ENCODE measurements around the gene WDR87. TPM values are rescaled to one million over a fixed set of nuclear protein-coding genes. Genes with fewer than 3 reads are reported as not detected.

Gene WDR87
- total RNA-seq, 1 donor, result not detected

DNA sequence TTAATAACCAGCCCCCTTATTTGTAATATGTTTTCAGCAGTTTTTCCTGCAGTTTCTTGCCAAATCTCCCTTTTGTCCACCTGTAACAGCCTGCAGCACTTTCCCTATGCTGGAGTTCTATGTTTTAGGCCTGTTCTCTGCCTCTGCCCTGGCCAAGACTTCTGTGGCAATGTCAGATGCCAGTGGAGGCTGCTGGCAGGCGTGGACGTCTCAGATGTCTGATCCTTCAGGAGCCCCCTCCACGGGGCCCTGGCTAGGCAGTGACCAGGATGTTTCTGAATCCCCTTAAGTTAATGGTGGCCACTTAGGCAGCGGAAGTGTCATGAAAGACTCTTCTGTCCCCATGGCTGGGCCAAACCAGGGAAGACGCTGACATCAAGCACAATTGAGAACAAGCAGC, 41.4 kb upstream of the WDR87 start:
- H3K79me2 ChIP-seq (ENCODE audit: insufficient read depth, low read length), result peaks cover 94% of the 10 kb centered on the region
- H3K4me2 ChIP-seq (ENCODE audit: insufficient read depth, low read length), result no peak overlapping the region
- no peak overlapping the region for H2AFZ ChIP-seq (ENCODE audit: low read length)
- H4K20me1 ChIP-seq (ENCODE audit: insufficient read depth, low read length), result peaks cover 6% of the 10 kb centered on the region
- H3K4me1 ChIP-seq (ENCODE audit: insufficient read depth, low read length), result peaks cover 9% of the 10 kb centered on the region
- no peaks in the 10 kb centered on the region for H3K9me3 ChIP-seq (ENCODE audit: low read depth, low read length)
- no peaks in the 10 kb centered on the region for H3K27me3 ChIP-seq (ENCODE audit: insufficient read depth, low read length)
- DNase-seq (ENCODE audit: insufficient read length, low spot score, missing footprints), result no peak
- no peak overlapping the region for H3K27ac ChIP-seq (ENCODE audit: low read depth, low read length)
- peaks cover 6% of the 10 kb centered on the region for H3K36me3 ChIP-seq (ENCODE audit: insufficient read depth, low read length)
- H3K4me3 ChIP-seq (ENCODE audit: insufficient read depth, low read length), result no peak overlapping the region
- TF ChIP-seq, protein P1, sequence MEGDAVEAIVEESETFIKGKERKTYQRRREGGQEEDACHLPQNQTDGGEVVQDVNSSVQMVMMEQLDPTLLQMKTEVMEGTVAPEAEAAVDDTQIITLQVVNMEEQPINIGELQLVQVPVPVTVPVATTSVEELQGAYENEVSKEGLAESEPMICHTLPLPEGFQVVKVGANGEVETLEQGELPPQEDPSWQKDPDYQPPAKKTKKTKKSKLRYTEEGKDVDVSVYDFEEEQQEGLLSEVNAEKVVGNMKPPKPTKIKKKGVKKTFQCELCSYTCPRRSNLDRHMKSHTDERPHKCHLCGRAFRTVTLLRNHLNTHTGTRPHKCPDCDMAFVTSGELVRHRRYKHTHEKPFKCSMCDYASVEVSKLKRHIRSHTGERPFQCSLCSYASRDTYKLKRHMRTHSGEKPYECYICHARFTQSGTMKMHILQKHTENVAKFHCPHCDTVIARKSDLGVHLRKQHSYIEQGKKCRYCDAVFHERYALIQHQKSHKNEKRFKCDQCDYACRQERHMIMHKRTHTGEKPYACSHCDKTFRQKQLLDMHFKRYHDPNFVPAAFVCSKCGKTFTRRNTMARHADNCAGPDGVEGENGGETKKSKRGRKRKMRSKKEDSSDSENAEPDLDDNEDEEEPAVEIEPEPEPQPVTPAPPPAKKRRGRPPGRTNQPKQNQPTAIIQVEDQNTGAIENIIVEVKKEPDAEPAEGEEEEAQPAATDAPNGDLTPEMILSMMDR (IDR thresholded peaks at IDR 0.05; ENCODE audit: extremely low read depth, low read depth, low read length), result no peak

DNA sequence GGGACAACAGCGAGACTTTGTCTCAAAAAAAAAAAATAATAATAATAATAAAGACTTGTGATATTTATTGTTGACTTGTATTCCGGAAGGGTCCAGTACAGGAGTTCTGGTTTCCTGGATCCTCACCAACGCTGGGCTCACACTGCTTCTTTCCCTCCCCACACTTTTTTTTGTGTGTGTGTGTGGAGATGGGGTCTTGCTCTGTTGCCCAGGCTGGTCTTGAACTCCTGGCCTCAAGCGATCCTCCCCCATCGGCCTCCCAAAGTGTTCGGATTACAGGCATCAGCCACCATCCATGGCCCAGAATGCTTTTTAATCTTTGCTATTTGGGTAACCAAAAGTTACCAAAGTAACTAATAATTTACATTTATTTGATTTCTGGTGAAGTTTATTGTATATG, 39.7 kb upstream of the WDR87 start:
- TF ChIP-seq, protein P1 (IDR thresholded peaks at IDR 0.05; ENCODE audit: extremely low read depth, low read depth, low read length), result no peak
- H2AFZ ChIP-seq (ENCODE audit: low read length), result no peak overlapping the region
- H4K20me1 ChIP-seq (ENCODE audit: insufficient read depth, low read length), result peaks cover 10% of the 10 kb centered on the region
- H3K36me3 ChIP-seq (ENCODE audit: insufficient read depth, low read length), result peaks cover 13% of the 10 kb centered on the region
- no peak overlapping the region for H3K27ac ChIP-seq (ENCODE audit: low read depth, low read length)
- H3K4me1 ChIP-seq (ENCODE audit: insufficient read depth, low read length), result peaks cover 4% of the 10 kb centered on the region
- H3K79me2 ChIP-seq (ENCODE audit: insufficient read depth, low read length), result peaks cover 96% of the 10 kb centered on the region
- no peak overlapping the region for H3K4me2 ChIP-seq (ENCODE audit: insufficient read depth, low read length)
- H3K9me3 ChIP-seq (ENCODE audit: low read depth, low read length), result no peaks in the 10 kb centered on the region
- H3K27me3 ChIP-seq (ENCODE audit: insufficient read depth, low read length), result no peaks in the 10 kb centered on the region
- DNase-seq (ENCODE audit: insufficient read length, low spot score, missing footprints), result no peak
- H3K4me3 ChIP-seq (ENCODE audit: insufficient read depth, low read length), result no peak overlapping the region

DNA sequence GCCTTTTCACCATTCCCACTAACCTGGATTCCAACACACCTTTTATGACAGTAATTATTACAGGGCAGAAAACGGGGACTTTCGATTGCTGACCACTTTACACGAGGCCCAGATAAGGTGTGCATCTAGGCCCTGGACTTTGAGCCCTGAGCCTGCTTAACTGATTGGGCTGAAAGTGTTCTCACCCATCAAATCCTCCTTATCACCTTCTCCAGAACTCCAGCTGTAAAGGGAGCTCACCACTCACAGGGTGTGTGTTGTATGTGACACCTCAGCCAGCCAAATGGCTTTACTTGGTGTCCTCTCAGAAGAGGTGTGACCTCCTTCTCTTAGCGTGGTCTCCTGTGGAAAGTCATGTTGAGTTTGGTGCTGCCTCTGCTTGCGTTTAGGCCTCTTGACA, 37.1 kb upstream of the WDR87 start:
- Histone ChIP-seq H3K4me1 (ENCODE audit: insufficient read depth, low read length) (no peaks in the 10 kb centered on the region), H4K20me1 (ENCODE audit: insufficient read depth, low read length) (peaks cover 7% of the 10 kb centered on the region), H3K36me3 (ENCODE audit: insufficient read depth, low read length) (peaks cover 13% of the 10 kb centered on the region), H3K27me3 (ENCODE audit: insufficient read depth, low read length) (no peaks in the 10 kb centered on the region), H3K79me2 (ENCODE audit: insufficient read depth, low read length) (peaks cover 97% of the 10 kb centered on the region), H2AFZ (ENCODE audit: low read length) (no peak overlapping the region), H3K4me3 (ENCODE audit: insufficient read depth, low read length) (no peak overlapping the region), H3K9me3 (ENCODE audit: low read depth, low read length) (no peaks in the 10 kb centered on the region), H3K4me2 (ENCODE audit: insufficient read depth, low read length) (no peak overlapping the region), H3K27ac (ENCODE audit: low read depth, low read length) (no peak overlapping the region)
- DNase-seq (ENCODE audit: insufficient read length, low spot score, missing footprints), result no peak
- TF ChIP-seq, protein P1 (IDR thresholded peaks at IDR 0.05; ENCODE audit: extremely low read depth, low read depth, low read length), result no peak

DNA sequence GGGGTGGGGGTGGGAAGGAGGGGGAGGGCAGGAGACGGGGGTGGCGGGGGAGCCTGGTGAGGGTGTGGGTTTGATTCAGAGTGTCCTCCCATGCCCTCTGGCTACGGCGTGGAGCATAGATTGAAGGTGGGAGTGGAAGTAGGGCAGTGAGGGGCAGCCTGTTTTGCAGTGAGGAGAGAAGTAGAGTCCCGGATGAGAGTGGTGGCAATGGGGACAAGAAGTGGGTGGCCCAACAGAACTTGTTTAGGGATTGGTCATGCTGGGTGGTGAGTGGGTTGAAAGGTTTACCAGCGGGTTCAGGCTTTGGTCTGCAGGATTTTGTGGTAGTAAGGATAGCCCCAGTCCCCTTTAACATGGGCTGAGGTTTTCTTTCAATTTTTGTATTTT, 36.1 kb upstream of the WDR87 start:
- no peak overlapping the region for H3K27ac ChIP-seq (ENCODE audit: low read depth, low read length)
- H3K79me2 ChIP-seq (ENCODE audit: insufficient read depth, low read length), result peaks cover 94% of the 10 kb centered on the region
- H3K9me3 ChIP-seq (ENCODE audit: low read depth, low read length), result no peaks in the 10 kb centered on the region
- no peak overlapping the region for H2AFZ ChIP-seq (ENCODE audit: low read length)
- H4K20me1 ChIP-seq (ENCODE audit: insufficient read depth, low read length), result peaks cover 4% of the 10 kb centered on the region
- no peak for DNase-seq (ENCODE audit: insufficient read length, low spot score, missing footprints)
- no peak overlapping the region for H3K4me2 ChIP-seq (ENCODE audit: insufficient read depth, low read length)
- TF ChIP-seq, protein P1 (IDR thresholded peaks at IDR 0.05; ENCODE audit: extremely low read depth, low read depth, low read length), result no peak
- H3K36me3 ChIP-seq (ENCODE audit: insufficient read depth, low read length), result peaks cover 13% of the 10 kb centered on the region
- H3K4me3 ChIP-seq (ENCODE audit: insufficient read depth, low read length), result no peak overlapping the region
- H3K27me3 ChIP-seq (ENCODE audit: insufficient read depth, low read length), result no peaks in the 10 kb centered on the region
- no peaks in the 10 kb centered on the region for H3K4me1 ChIP-seq (ENCODE audit: insufficient read depth, low read length)
